Glutamatergic neuron (in vitro differentiated cells): ENCODE results near the gene FBXL5. TPM values are rescaled to one million over a fixed set of nuclear protein-coding genes. Genes with fewer than 3 reads are reported as not detected.

ENCODE experiments used
- DNase-seq: peaks from one replicate; pipeline ENCODE4 v3.0.0; 2022
- H3K27ac Mint-ChIP-seq: one replicate; pipeline ENCODE4 v1.8.0; 2020; ENCODE audit warnings: mild to moderate bottlenecking, mixed read lengths, inconsistent platforms; ENCODE audit not compliant: unreplicated experiment
- H3K27me3 Mint-ChIP-seq: one replicate; pipeline ENCODE4 v1.8.0; 2020; ENCODE audit warnings: mild to moderate bottlenecking, moderate library complexity, mixed read lengths, inconsistent platforms; ENCODE audit not compliant: unreplicated experiment
- H3K36me3 Mint-ChIP-seq: one replicate; pipeline ENCODE4 v1.8.0; 2020; ENCODE audit warnings: mild to moderate bottlenecking, mixed read lengths, inconsistent platforms; ENCODE audit not compliant: unreplicated experiment
- H3K4me1 Mint-ChIP-seq: one replicate; pipeline ENCODE4 v1.8.0; 2020; ENCODE audit warnings: mild to moderate bottlenecking, low read depth, mixed read lengths, inconsistent platforms; ENCODE audit not compliant: unreplicated experiment
- H3K4me3 Mint-ChIP-seq: one replicate; pipeline ENCODE4 v1.8.0; 2020; ENCODE audit warnings: mild to moderate bottlenecking, mixed read lengths, inconsistent platforms; ENCODE audit not compliant: unreplicated experiment
- H3K9me3 Mint-ChIP-seq: one replicate; pipeline ENCODE4 v1.8.0; 2020; ENCODE audit warnings: mild to moderate bottlenecking, moderate library complexity, mixed read lengths, inconsistent platforms; ENCODE audit not compliant: unreplicated experiment
- total RNA-seq: library from RNA; stranded (reverse); fragmentation: NEBNext Ultra II Directional; extraction: Animal tissue kit (Norgen Biotek cat#: 25700); gene quantifications from one replicate; pipeline ENCODE4 v1.2.1, GENCODE V29; 2021; ENCODE audit not compliant: unreplicated experiment
- TF ChIP-seq, protein P1 (sequence below): fragments of 200-600 bp; sonication (generic); IDR thresholded peaks from one replicate; pipeline ENCODE4 v1.5.0; 2021; ENCODE audit not compliant: partially characterized antibody, unreplicated experiment

Gene FBXL5
- total RNA-seq, 1 donor from 2014 or later = 62.2 TPM

- Mint-ChIP-seq H3K27me3 (peaks cover 6% of the 10 kb centered on the region), H3K9me3 (peaks cover 4% of the 10 kb centered on the region), H3K4me1 (no peaks in the 10 kb centered on the region), H3K4me3 (no peak overlapping the region), H3K36me3 (peaks cover 13% of the 10 kb centered on the region), H3K27ac (no peak overlapping the region)
- DNase-seq = no peak
- TF ChIP-seq, protein P1, sequence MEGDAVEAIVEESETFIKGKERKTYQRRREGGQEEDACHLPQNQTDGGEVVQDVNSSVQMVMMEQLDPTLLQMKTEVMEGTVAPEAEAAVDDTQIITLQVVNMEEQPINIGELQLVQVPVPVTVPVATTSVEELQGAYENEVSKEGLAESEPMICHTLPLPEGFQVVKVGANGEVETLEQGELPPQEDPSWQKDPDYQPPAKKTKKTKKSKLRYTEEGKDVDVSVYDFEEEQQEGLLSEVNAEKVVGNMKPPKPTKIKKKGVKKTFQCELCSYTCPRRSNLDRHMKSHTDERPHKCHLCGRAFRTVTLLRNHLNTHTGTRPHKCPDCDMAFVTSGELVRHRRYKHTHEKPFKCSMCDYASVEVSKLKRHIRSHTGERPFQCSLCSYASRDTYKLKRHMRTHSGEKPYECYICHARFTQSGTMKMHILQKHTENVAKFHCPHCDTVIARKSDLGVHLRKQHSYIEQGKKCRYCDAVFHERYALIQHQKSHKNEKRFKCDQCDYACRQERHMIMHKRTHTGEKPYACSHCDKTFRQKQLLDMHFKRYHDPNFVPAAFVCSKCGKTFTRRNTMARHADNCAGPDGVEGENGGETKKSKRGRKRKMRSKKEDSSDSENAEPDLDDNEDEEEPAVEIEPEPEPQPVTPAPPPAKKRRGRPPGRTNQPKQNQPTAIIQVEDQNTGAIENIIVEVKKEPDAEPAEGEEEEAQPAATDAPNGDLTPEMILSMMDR = no peak
These were observed 41.7 kb upstream of the FBXL5 start for GRCh38 chr4:15696866-15697265.

- Mint-ChIP-seq H3K27ac (no peak overlapping the region), H3K9me3 (peaks cover 4% of the 10 kb centered on the region), H3K4me3 (no peak overlapping the region), H3K36me3 (peaks cover 13% of the 10 kb centered on the region), H3K27me3 (peaks cover 5% of the 10 kb centered on the region), H3K4me1 (no peaks in the 10 kb centered on the region)
- DNase-seq = no peak
- TF ChIP-seq, protein P1 = no peak
These were observed 40.6 kb upstream of the FBXL5 start for GRCh38 chr4:15695729-15696128.

DNA sequence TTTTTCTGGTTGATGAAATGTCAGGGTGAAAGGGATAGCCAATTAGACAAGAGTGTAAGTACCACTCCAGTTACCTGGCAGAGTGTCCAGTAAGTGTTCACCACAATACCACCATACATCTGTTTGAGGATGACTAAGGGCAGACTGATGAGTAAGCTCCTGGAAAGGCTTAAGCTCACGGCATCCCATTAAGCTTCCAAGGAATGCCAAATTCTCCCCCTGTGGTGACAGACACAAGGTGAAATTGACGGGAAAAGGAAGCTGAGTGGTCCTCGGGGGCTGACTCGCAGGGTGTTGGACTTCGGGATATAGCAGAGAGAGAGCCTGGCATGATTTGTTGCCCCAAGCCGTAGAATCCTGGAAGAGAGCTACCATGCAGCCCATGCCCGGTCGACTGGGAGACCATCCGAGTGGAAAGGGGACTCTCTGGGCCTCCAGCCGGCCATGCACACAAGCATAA, 40.1 kb upstream of the FBXL5 start:
- Mint-ChIP-seq H3K9me3 (peaks cover 4% of the 10 kb centered on the region), H3K36me3 (peaks cover 12% of the 10 kb centered on the region), H3K4me3 (no peak overlapping the region), H3K27me3 (peaks cover 5% of the 10 kb centered on the region), H3K27ac (no peak overlapping the region), H3K4me1 (no peaks in the 10 kb centered on the region)
- TF ChIP-seq, protein P1 = no peak
- DNase-seq = no peak

- Mint-ChIP-seq H3K9me3 (peaks cover 4% of the 10 kb centered on the region), H3K4me3 (no peak overlapping the region), H3K27ac (no peak overlapping the region), H3K36me3 (peaks cover 6% of the 10 kb centered on the region), H3K27me3 (peaks cover 3% of the 10 kb centered on the region), H3K4me1 (no peaks in the 10 kb centered on the region)
- TF ChIP-seq, protein P1 = no peak
- no peak for DNase-seq
These were observed 39.3 kb upstream of the FBXL5 start for GRCh38 chr4:15694431-15694830.

- no peak overlapping the region for H3K4me3 Mint-ChIP-seq
- H3K27me3 Mint-ChIP-seq = no peaks in the 10 kb centered on the region
- H3K9me3 Mint-ChIP-seq = peaks cover 4% of the 10 kb centered on the region
- no peak overlapping the region for H3K27ac Mint-ChIP-seq
- no peaks in the 10 kb centered on the region for H3K36me3 Mint-ChIP-seq
- DNase-seq = no peak
- TF ChIP-seq, protein P1 = no peak
- H3K4me1 Mint-ChIP-seq = no peaks in the 10 kb centered on the region
These were observed 37.4 kb upstream of the FBXL5 start for GRCh38 chr4:15692602-15693001.
